ENCODE results near the gene HBQ1. TPM values are rescaled to one million over a fixed set of nuclear protein-coding genes. Genes with fewer than 3 reads are reported as not detected.

HBQ1 gene
- total RNA-seq, 4 donors from 2014 or later = 1.7 TPM; not detected in 3

DNA sequence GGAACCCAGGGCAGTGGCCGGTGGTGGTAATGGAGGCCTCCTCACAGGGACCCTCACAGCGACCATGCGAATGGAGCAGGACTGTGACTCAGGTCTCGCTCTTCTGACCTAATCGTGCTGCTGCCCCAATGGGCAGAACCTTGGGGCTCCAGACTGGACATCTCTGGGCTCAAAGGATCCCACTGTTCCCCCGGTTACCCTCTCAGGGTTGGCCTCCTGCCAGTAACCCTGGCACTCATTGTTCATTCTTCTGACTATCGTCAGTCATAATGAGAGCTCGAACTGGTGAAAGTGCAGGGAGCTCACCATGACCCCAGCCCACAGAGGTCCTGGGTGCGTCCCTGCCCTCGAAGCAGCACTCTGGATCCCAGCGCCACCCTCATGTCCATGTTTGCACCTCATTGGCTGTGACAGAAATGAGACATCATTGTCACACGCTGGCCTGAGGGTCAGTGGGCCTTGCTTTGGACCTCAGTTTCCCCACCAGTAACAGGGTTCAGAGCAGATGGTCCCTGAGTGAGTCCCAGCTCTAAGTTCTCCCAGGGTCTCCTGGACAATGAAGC lies 37.8 kb upstream of the HBQ1 start:
- WGBS, 2 donors = 76 to 82% methylated on average over 11 to 12 of the region's 12 CpGs
- no peak for TF ChIP-seq POLR2A (IDR thresholded peaks at IDR 0.05)
- TF ChIP-seq, protein P1, sequence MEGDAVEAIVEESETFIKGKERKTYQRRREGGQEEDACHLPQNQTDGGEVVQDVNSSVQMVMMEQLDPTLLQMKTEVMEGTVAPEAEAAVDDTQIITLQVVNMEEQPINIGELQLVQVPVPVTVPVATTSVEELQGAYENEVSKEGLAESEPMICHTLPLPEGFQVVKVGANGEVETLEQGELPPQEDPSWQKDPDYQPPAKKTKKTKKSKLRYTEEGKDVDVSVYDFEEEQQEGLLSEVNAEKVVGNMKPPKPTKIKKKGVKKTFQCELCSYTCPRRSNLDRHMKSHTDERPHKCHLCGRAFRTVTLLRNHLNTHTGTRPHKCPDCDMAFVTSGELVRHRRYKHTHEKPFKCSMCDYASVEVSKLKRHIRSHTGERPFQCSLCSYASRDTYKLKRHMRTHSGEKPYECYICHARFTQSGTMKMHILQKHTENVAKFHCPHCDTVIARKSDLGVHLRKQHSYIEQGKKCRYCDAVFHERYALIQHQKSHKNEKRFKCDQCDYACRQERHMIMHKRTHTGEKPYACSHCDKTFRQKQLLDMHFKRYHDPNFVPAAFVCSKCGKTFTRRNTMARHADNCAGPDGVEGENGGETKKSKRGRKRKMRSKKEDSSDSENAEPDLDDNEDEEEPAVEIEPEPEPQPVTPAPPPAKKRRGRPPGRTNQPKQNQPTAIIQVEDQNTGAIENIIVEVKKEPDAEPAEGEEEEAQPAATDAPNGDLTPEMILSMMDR (IDR thresholded peaks at IDR 0.05) = no peak
- intact Hi-C loops (cut with DNase I; ENCODE audit: low total_unique reads) = no loop called here
- DNase-seq (ENCODE audit: low spot score in 2 of 2) = no peak
- no peak overlapping the region for H3K4me3 ChIP-seq (ENCODE audit: low read depth, poor library complexity, severe bottlenecking)

DNA sequence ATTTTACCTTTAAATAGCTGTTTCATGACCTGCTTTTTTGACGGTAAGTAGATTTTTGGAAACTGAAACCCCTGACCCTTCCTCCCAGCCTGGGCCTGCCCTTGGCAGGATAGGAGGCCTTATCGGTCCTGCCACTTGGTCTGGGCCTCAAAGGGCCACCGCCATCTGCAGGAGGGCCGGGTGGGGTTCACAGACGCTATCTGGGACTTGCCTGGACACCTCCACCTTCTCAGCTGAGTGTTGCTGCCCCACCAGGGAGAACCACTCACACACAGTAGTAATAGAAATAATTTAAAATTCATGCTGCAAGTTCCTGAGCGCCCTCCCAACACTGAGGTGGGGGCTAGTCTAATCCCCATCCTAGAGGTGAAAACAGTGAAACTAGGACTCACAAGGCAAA lies 37.2 kb upstream of the HBQ1 start:
- H3K4me3 ChIP-seq (ENCODE audit: low read depth, poor library complexity, severe bottlenecking) = no peak overlapping the region
- intact Hi-C loops (cut with DNase I; ENCODE audit: low total_unique reads) = no loop called here
- TF ChIP-seq POLR2A (IDR thresholded peaks at IDR 0.05) = no peak
- TF ChIP-seq, protein P1 (IDR thresholded peaks at IDR 0.05) = no peak
- 68 to 71% methylated on average over 6 of the region's 6 CpGs for WGBS, 2 donors
- no peak for DNase-seq (ENCODE audit: low spot score in 2 of 2)

DNA sequence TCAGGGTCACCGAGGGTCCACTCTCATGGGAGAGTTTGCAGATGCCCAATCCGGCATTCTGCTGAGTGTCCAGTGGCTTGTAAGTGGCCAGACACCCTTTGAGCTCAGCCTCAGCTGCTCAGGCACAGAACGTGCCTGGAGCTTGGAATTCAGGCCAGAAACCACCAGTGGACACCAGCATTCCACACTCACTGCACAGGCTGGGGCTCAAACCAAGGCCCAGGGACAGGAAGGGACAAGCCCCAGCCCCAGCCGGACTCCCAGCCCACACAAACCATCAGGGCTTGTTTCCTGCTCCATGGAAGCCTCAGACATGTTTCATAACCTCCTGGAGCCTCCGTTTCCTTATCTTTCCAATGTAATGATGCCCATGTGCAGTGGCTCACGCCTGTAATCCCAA lies 36.8 kb upstream of the HBQ1 start:
- no peak overlapping the region for H3K4me3 ChIP-seq (ENCODE audit: low read depth, poor library complexity, severe bottlenecking)
- TF ChIP-seq, protein P1 (IDR thresholded peaks at IDR 0.05) = no peak
- no peak for TF ChIP-seq POLR2A (IDR thresholded peaks at IDR 0.05)
- 62 to 65% methylated on average over 6 of the region's 6 CpGs for WGBS, 2 donors
- intact Hi-C loops (cut with DNase I; ENCODE audit: low total_unique reads) = no loop called here
- no peak for DNase-seq (ENCODE audit: low spot score in 2 of 2)

DNA sequence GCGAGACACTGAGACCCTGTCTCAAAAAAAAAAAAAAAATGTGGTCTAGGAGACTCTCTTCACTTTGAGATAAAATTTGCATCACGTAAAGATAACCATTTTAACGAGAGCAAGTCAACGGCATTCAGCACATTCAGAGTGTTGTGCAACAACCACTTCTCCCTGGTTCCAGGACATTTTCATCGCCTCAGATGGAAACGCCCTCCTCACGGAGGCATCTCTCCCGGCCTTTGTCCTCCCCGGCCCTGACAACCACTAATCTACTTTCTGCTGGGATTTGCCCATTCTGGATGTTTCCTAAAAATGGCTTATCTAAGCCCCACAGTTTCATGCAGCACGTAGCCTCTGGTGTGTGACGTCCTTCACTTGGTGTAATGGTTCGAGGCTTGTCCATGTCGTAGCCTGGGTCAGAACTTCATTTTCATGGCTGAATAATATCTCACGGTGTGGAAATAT lies 35.4 kb upstream of the HBQ1 start:
- no peak for DNase-seq (ENCODE audit: low spot score in 2 of 2)
- TF ChIP-seq POLR2A (IDR thresholded peaks at IDR 0.05) = no peak
- TF ChIP-seq, protein P1 (IDR thresholded peaks at IDR 0.05) = no peak
- 85 to 91% methylated on average over 14 of the region's 14 CpGs for WGBS, 2 donors
- no peak overlapping the region for H3K4me3 ChIP-seq (ENCODE audit: low read depth, poor library complexity, severe bottlenecking)
- intact Hi-C loops (cut with DNase I; ENCODE audit: low total_unique reads) = no loop called here

DNA sequence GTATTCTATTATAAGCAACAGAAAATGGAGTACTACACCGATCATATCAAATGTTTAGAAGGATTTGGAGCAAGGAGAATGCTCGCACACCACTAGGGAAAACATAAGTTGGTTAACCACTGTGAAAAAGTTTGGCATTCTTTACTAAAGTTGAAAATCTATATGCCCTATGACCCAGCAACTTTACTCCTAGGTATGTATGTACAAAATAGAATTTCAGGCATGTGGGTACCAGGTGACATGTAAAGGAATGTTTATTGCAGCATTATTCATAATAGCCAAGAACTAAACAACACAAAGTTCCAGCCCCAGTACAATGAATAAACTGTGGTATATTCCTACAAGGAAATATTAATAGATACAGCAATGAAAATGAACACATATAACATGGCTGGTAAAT lies 33.6 kb upstream of the HBQ1 start:
- DNase-seq (ENCODE audit: low spot score in 2 of 2) = no peak
- TF ChIP-seq, protein P1 (IDR thresholded peaks at IDR 0.05) = no peak
- TF ChIP-seq POLR2A (IDR thresholded peaks at IDR 0.05) = no peak
- no peak overlapping the region for H3K4me3 ChIP-seq (ENCODE audit: low read depth, poor library complexity, severe bottlenecking)
- WGBS, 2 donors = 85 to 89% methylated on average over 2 of the region's 2 CpGs
- intact Hi-C loops (cut with DNase I; ENCODE audit: low total_unique reads) = no loop called here
